ENCODE results near the gene BCL2L12.

Gene BCL2L12

DNA sequence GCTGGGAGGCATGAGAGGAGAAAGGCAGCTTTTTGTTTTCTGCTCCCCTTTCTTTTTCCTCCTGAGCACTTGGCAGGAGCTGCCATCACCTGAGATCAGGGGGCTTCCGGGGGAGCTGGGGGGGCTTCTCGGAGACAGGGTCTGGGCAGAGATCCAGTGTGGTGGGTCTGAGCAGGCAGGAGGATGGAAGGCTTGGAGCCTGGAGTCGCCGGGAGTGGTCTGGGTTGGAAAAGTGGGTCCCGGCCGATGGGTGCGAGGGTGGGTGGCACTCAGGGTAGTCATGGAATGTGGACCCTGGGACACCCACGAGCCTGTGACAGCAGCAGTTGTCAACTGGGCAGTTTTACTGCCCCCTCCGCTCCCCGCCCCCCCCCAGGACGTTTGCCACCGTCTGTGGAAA, 21.4 kb downstream of the BCL2L12 start:
- peaks cover 80% of the 10 kb centered on the region for H3K36me3 ChIP-seq (ENCODE audit: control insufficient read depth, low read length)

DNA sequence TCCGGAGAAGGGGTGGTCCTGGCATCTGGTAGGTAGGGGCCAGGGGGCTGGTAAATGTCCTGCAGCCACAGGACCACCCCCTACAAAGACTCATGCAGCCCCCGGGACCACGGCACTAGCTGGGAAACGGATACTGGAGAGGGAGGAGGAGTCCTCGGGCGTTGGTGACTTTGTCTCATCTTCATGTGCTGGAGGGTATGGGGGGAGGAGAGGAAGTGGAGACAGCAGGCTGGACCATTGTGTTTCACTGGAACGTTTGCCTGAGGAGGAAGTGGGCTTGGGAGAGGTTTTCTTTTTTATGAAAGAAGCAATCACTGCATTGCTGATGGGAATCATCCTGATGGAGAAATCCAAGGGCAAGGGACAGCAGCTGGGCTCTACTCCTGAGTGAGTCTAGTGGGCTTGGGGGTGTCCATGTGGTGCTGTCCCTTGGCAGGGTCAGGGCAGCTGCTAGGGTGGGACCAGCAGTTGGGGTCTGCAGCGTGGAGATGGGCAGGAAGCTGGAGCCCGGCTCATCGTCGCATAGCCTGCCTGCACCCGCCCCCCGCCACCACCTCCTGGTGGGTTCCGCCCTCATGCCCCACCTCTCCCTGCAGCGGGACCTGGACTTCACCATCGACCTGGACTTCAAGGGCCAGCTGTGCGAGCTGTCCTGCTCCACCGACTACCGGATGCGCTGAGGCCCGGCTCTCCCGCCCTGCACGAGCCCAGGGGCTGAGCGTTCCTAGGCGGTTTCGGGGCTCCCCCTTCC, 22.0 kb downstream of the BCL2L12 start:
- Histone ChIP-seq H3K9me2 (replicated peaks; ENCODE audit: control insufficient read depth, low read length) (no peaks in the 10 kb centered on the region), H3K27me3 (ENCODE audit: control insufficient read depth, low read length) (no peaks in the 10 kb centered on the region), H4K20me1 (ENCODE audit: control insufficient read depth, insufficient read depth, low read depth, low read length) (peaks cover 6% of the 10 kb centered on the region; the same call in 1 of the 2 replicates), H3K4me3 (ENCODE audit: low read length) (no peak overlapping the region), H3K79me2 (ENCODE audit: control insufficient read depth, low read length) (peaks cover 10% of the 10 kb centered on the region; the same call in 1 of the 2 replicates), H3K36me3 (ENCODE audit: control insufficient read depth, low read length) (peaks cover 74% of the 10 kb centered on the region), H3K4me2 (ENCODE audit: low read length) (no peak overlapping the region), H3K9me3 (ENCODE audit: control insufficient read depth, insufficient read depth, low read length) (no peaks in the 10 kb centered on the region), H3K4me1 (ENCODE audit: control insufficient read depth, low read length) (peaks cover 9% of the 10 kb centered on the region), H3K27ac (ENCODE audit: low read depth, low read length) (no peak overlapping the region), H3F3A (ENCODE audit: control insufficient read depth, insufficient read depth) (peaks cover 2% of the 10 kb centered on the region; the same call in 1 of the 2 replicates)
- TF ChIP-seq CTCF (IDR thresholded peaks at IDR 0.05; ENCODE audit: low read depth, low read length, poor library complexity, severe bottlenecking) (no peak), EZH2phosphoT487 (IDR thresholded peaks at IDR 0.05; ENCODE audit: borderline replicate concordance, low read length) (no peak)

More for the DNA sequence above, 21.4 kb downstream of the BCL2L12 start:
- Histone ChIP-seq H3K9me2 (replicated peaks; ENCODE audit: control insufficient read depth, low read length) (no peaks in the 10 kb centered on the region), H3K79me2 (ENCODE audit: control insufficient read depth, low read length) (peaks cover 15% of the 10 kb centered on the region), H3K27ac (ENCODE audit: low read depth, low read length) (no peak overlapping the region), H3F3A (ENCODE audit: control insufficient read depth, insufficient read depth) (peaks cover 2% of the 10 kb centered on the region; the same call in 1 of the 2 replicates), H3K27me3 (ENCODE audit: control insufficient read depth, low read length) (no peaks in the 10 kb centered on the region), H3K4me3 (ENCODE audit: low read length) (no peak overlapping the region), H3K4me1 (ENCODE audit: control insufficient read depth, low read length) (peaks cover 9% of the 10 kb centered on the region), H4K20me1 (ENCODE audit: control insufficient read depth, insufficient read depth, low read depth, low read length) (peaks cover 6% of the 10 kb centered on the region; the same call in 1 of the 2 replicates), H3K9me3 (ENCODE audit: control insufficient read depth, insufficient read depth, low read length) (no peaks in the 10 kb centered on the region), H3K4me2 (ENCODE audit: low read length) (no peak overlapping the region)
- TF ChIP-seq EZH2phosphoT487 (IDR thresholded peaks at IDR 0.05; ENCODE audit: borderline replicate concordance, low read length) (no peak), CTCF (IDR thresholded peaks at IDR 0.05; ENCODE audit: low read depth, low read length, poor library complexity, severe bottlenecking) (no peak)

DNA sequence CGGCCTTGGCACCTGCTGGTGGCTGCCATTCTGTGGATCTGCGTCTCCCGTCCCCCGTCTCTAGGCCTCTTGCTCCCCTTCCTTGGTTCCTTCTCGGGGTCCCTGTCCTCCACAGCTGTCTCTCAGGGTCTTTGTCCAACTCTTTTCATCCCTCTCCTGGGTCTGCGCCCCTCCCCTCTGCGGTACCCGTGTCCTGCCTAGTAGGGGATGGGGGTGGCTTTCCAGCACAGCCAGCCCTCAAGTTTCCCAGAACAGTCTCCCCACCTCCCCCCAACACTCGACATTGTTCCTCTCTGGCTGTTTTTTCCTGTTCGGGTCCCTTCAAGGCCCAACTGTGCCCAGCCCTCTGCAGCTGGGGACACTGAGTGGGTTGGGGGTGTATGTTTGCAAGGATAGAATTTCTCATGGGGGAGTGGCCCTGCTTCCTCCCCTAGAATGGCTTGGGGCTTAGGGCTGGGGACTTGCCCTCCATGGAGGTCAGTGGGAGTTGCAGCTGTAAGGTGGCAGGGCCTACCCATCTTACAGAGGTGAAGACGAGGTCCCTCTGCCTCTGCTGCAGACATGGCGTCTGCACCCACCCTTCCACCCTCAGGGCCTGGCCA, 22.9 kb downstream of the BCL2L12 start:
- Histone ChIP-seq H3K4me3 (ENCODE audit: low read length) (no peak overlapping the region), H3K4me2 (ENCODE audit: low read length) (no peak overlapping the region), H4K20me1 (ENCODE audit: control insufficient read depth, insufficient read depth, low read depth, low read length) (peaks cover 6% of the 10 kb centered on the region; the same call in 1 of the 2 replicates)

More for the DNA sequence above, 22.9 kb downstream of the BCL2L12 start:
- Histone ChIP-seq H3K4me1 (ENCODE audit: control insufficient read depth, low read length) (peaks cover 9% of the 10 kb centered on the region), H3K79me2 (ENCODE audit: control insufficient read depth, low read length) (peaks cover 7% of the 10 kb centered on the region; the same call in 1 of the 2 replicates), H3K27me3 (ENCODE audit: control insufficient read depth, low read length) (no peaks in the 10 kb centered on the region), H3K9me3 (ENCODE audit: control insufficient read depth, insufficient read depth, low read length) (no peaks in the 10 kb centered on the region), H3K36me3 (ENCODE audit: control insufficient read depth, low read length) (peaks cover 68% of the 10 kb centered on the region), H3K27ac (ENCODE audit: low read depth, low read length) (no peak overlapping the region), H3K9me2 (replicated peaks; ENCODE audit: control insufficient read depth, low read length) (no peaks in the 10 kb centered on the region), H3F3A (ENCODE audit: control insufficient read depth, insufficient read depth) (peaks cover 2% of the 10 kb centered on the region; the same call in 1 of the 2 replicates)
- TF ChIP-seq CTCF (IDR thresholded peaks at IDR 0.05; ENCODE audit: low read depth, low read length, poor library complexity, severe bottlenecking) (no peak), EZH2phosphoT487 (IDR thresholded peaks at IDR 0.05; ENCODE audit: borderline replicate concordance, low read length) (no peak)
